ENCODE measurements around the gene PAQR7. TPM values are rescaled to one million over a fixed set of nuclear protein-coding genes. Genes with fewer than 3 reads are reported as not detected.
"Not testable (repeated sequence)": the region's sequence is repeated elsewhere in the genome, so short reads cannot be mapped to it uniquely, and the experiment has no call there.

PAQR7 gene
- polyA plus RNA-seq, 1 experiment: 10.7 TPM

DNA sequence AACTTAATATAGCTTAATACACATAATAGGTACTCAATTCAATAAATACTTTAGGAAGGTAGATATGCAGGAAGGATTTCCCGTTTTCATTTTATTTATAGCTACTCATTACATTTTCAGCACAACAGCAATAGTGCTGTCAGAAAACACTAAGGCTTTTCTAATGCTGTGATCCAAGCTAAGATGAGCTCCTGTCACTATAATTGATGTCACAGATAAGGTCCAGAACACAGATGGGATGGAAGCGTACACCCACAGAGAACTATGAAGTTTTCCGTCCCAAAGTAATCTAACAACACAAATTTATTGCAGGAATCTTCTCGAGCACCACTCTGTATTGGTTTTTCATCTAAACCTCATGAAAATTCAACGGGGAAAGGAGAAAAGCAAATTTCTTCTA is 29.8 kb downstream of the PAQR7 start:
- ChIA-PET CTCF (no interaction called here), POLR2A (no interaction called here)
- no peaks in the 10 kb centered on the region for H3K9me3 ChIP-seq (ENCODE audit: control insufficient read depth, insufficient read depth, low read length)
- H3K4me3 ChIP-seq (ENCODE audit: low read depth, low read length): no peak overlapping the region
- no peaks in the 10 kb centered on the region for H3K27me3 ChIP-seq (ENCODE audit: control insufficient read depth, insufficient read depth, low read length)
- no peak overlapping the region for H3K27ac ChIP-seq (ENCODE audit: low read depth, low read length)
- TF ChIP-seq, protein P1, sequence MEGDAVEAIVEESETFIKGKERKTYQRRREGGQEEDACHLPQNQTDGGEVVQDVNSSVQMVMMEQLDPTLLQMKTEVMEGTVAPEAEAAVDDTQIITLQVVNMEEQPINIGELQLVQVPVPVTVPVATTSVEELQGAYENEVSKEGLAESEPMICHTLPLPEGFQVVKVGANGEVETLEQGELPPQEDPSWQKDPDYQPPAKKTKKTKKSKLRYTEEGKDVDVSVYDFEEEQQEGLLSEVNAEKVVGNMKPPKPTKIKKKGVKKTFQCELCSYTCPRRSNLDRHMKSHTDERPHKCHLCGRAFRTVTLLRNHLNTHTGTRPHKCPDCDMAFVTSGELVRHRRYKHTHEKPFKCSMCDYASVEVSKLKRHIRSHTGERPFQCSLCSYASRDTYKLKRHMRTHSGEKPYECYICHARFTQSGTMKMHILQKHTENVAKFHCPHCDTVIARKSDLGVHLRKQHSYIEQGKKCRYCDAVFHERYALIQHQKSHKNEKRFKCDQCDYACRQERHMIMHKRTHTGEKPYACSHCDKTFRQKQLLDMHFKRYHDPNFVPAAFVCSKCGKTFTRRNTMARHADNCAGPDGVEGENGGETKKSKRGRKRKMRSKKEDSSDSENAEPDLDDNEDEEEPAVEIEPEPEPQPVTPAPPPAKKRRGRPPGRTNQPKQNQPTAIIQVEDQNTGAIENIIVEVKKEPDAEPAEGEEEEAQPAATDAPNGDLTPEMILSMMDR (IDR thresholded peaks at IDR 0.05; ENCODE audit: low read depth, low read length): no peak
- no peak for DNase-seq (ENCODE audit: low read depth, low spot score)

DNA sequence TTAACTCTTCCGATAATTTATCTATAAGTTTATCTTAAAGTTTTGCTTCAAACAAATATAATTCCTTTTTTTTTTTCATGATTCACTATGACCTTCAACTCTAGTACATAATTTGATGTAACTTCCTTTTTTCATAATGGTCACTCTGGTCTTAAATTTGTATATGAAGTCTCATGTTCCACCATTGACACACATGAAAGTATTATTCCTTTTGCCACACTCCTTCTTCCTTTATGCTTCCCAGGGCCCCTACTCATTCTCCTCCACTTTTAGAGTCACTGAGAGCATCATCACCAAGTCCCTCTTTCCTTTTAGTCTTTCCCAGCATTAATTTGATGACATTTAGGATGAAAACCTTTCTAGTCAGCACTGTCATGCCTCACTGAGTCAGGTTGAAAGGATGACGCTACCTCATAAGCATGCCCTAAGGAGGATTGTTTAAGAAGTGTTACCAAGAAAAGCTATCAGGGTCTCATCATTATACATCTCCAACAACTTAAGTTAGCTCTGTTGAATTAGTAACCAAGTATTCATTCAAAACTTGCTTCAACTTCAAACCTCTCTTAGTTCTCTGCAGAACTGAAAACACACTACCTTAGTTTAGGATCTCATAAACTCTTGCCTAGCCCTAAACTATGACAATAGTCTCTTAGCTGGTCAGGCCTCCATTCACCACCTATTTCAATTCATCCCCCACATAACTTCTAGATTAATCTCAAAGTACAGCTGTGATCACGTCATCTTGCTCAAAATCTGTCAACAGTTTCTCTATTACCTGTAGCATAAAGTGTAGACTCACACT is 30.8 kb downstream of the PAQR7 start:
- no peak overlapping the region for H3K4me3 ChIP-seq (ENCODE audit: low read depth, low read length)
- no peak for DNase-seq (ENCODE audit: low read depth, low spot score)
- TF ChIP-seq, protein P1 (IDR thresholded peaks at IDR 0.05; ENCODE audit: low read depth, low read length): no peak
- H3K9me3 ChIP-seq (ENCODE audit: control insufficient read depth, insufficient read depth, low read length): no peaks in the 10 kb centered on the region
- H3K27me3 ChIP-seq (ENCODE audit: control insufficient read depth, insufficient read depth, low read length): no peaks in the 10 kb centered on the region
- no peak overlapping the region for H3K27ac ChIP-seq (ENCODE audit: low read depth, low read length)
- ChIA-PET CTCF (no interaction called here), POLR2A (no interaction called here)

DNA sequence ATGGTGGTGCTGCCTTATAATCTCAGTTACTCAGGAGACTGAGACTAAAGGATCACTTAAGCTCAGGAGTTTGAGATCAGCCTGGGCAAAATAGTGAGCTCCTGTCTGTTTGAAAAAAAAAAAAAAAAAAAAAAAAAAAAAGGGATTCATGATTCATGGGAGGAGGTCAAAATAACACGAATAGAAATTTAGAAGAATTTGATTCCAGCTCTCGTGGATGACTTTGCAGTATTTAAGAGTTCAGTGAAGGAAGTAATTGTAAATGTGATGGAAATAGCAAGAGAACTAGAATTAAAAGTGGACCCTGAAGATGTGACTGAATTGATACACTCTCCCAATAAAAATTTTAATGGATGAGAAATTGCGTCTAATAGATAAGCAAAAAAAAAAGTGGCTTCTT is 32.0 kb downstream of the PAQR7 start:
- H3K4me3 ChIP-seq (ENCODE audit: low read depth, low read length): no peak overlapping the region
- DNase-seq (ENCODE audit: low read depth, low spot score): no peak
- ChIA-PET CTCF (interaction anchor here (0.6 to 0.9 kb wide), 2 partner anchors 15 to 52 kb away, joined by 3 to 5 read pairs; no protein-coding TSS in a partner anchor), POLR2A (no interaction called here)
- no peaks in the 10 kb centered on the region for H3K27me3 ChIP-seq (ENCODE audit: control insufficient read depth, insufficient read depth, low read length)
- H3K9me3 ChIP-seq (ENCODE audit: control insufficient read depth, insufficient read depth, low read length): no peaks in the 10 kb centered on the region
- TF ChIP-seq, protein P1 (IDR thresholded peaks at IDR 0.05; ENCODE audit: low read depth, low read length): no peak
- no peak overlapping the region for H3K27ac ChIP-seq (ENCODE audit: low read depth, low read length)

DNA sequence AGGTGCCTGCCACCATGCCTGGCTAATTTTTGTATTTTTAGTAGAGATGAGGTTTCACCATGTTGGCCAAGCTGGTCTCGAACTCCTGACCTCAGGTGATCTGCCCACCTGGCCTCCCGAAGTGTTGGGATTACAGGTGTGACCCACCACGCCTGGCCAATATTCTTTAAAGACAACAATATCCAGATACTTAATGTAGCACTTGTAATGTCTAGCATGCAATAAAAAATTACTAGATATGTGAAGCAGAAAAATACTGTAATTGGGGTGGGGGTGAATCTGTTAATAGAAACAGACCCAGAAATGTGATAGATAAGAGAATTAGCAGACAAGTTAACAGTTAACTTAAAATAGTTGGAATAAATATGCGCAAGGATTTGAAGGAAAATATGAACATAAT is 35.7 kb downstream of the PAQR7 start:
- H3K4me3 ChIP-seq (ENCODE audit: low read depth, low read length); H3K27ac ChIP-seq (ENCODE audit: low read depth, low read length); CTCF ChIA-PET; H3K9me3 ChIP-seq (ENCODE audit: control insufficient read depth, insufficient read depth, low read length); POLR2A ChIA-PET; DNase-seq (ENCODE audit: low read depth, low spot score); H3K27me3 ChIP-seq (ENCODE audit: control insufficient read depth, insufficient read depth, low read length): not testable (repeated sequence)

DNA sequence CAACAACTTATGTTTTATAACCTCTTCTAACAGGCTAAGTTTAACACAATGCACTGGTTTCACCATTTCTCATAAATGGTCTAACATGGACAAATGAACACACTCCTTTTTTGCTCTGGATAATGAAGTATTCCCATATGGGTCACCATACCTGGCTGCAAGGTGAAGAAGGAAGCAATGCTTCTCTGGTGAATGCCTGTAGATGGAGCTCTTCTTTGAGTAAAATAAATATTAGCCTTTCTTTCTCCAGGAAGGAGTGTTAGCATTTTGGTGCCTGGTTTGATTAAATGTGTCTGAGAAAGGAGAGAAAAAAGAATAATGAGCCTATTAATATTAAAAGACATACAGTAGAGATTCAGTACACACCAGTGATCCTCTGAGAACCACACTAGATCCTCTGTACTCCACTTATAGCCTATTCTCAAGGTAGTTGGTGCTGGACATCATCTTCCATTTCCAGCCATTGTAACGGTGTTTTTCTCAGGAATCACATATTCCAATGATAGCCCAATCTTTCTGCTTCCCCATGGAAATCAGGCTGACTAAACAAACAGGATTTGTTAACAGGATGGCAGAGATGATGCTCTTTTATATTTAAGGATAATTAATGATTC is 38.1 kb downstream of the PAQR7 start:
- no peak for DNase-seq (ENCODE audit: low read depth, low spot score)
- Histone ChIP-seq H3K27me3 (ENCODE audit: control insufficient read depth, insufficient read depth, low read length) (no peaks in the 10 kb centered on the region), H3K9me3 (ENCODE audit: control insufficient read depth, insufficient read depth, low read length) (no peaks in the 10 kb centered on the region), H3K4me3 (ENCODE audit: low read depth, low read length) (no peak overlapping the region), H3K27ac (ENCODE audit: low read depth, low read length) (no peak overlapping the region)
- CTCF ChIA-PET: interaction anchor here (1.0 kb wide), 1 partner anchor 160 kb away, joined by 4 read pairs; the partner anchor contains the start of gene PAFAH2
- POLR2A ChIA-PET: no interaction called here
- TF ChIP-seq, protein P1 (IDR thresholded peaks at IDR 0.05; ENCODE audit: low read depth, low read length): peak; percentile 49

All from AG04450 (cell line).